HFF-Myc (cell line): ENCODE data around the gene PPM1D.
"Not testable (repeated sequence)": the region's sequence is repeated elsewhere in the genome, so short reads cannot be mapped to it uniquely, and the experiment has no call there.

ENCODE experiments used
- DNase-seq: peaks from one replicate; pipeline ENCODE4 v3.0.0-alpha.2; 2011; ENCODE audit warnings: low read depth; ENCODE audit errors: extremely low read depth
- H3K4me3 ChIP-seq: replicated peaks from 2 replicates; pipeline ENCODE4 v1.5.1; 2011; ENCODE audit warnings: low read depth, mild to moderate bottlenecking, control low read depth, low read length
- CTCF ChIP-seq: IDR thresholded peaks from 2 replicates; pipeline ENCODE4 v1.5.1; 2012; ENCODE audit warnings: mild to moderate bottlenecking, low read depth, low read length, control low read depth; ENCODE audit errors: missing control alignments

Gene PPM1D

GRCh38 chr17:60656499-60656898 is 56.5 kb downstream of the PPM1D start:
- no peak overlapping the region for H3K4me3 ChIP-seq
- no peak for DNase-seq
- no peak for TF ChIP-seq CTCF

GRCh38 chr17:60659156-60659555 is 59.2 kb downstream of the PPM1D start:
- no peak for TF ChIP-seq CTCF
- no peak overlapping the region for H3K4me3 ChIP-seq
- no peak for DNase-seq

- TF ChIP-seq CTCF: no peak
- no peak overlapping the region for H3K4me3 ChIP-seq
- no peak for DNase-seq
Observed at GRCh38 chr17:60661489-60661888, 61.5 kb downstream of the PPM1D start.

- no peak for TF ChIP-seq CTCF
- H3K4me3 ChIP-seq: no peak overlapping the region
- no peak for DNase-seq
Observed at GRCh38 chr17:60664022-60664421, 64.0 kb downstream of the PPM1D start.

- DNase-seq: no peak
- H3K4me3 ChIP-seq: no peak overlapping the region
- no peak for TF ChIP-seq CTCF
Observed at GRCh38 chr17:60665602-60666001, 65.6 kb downstream of the PPM1D start.

GRCh38 chr17:60668741-60669140 is 68.7 kb downstream of the PPM1D start:
- DNase-seq, H3K4me3 ChIP-seq: not testable (repeated sequence)

GRCh38 chr17:60671482-60671881 is 71.5 kb downstream of the PPM1D start:
- no peak for TF ChIP-seq CTCF
- no peak overlapping the region for H3K4me3 ChIP-seq
- no peak for DNase-seq

GRCh38 chr17:60674637-60675036 is 74.6 kb downstream of the PPM1D start:
- DNase-seq: not testable (repeated sequence)

More at GRCh38 chr17:60674637-60675036, 74.6 kb downstream of the PPM1D start:
- H3K4me3 ChIP-seq: not testable (repeated sequence)
